ENCODE data around the gene LSG1.

The LSG1 gene

GRCh38 chr3:194686816-194687637 lies 15.0 kb upstream of the LSG1 start:
- peak; percentile 17 to 19 for DNase-seq

GRCh38 chr3:194686414-194686815 lies 14.4 kb upstream of the LSG1 start:
- DNase-seq: peak in 1 of 2 donors; percentile 18

DNA sequence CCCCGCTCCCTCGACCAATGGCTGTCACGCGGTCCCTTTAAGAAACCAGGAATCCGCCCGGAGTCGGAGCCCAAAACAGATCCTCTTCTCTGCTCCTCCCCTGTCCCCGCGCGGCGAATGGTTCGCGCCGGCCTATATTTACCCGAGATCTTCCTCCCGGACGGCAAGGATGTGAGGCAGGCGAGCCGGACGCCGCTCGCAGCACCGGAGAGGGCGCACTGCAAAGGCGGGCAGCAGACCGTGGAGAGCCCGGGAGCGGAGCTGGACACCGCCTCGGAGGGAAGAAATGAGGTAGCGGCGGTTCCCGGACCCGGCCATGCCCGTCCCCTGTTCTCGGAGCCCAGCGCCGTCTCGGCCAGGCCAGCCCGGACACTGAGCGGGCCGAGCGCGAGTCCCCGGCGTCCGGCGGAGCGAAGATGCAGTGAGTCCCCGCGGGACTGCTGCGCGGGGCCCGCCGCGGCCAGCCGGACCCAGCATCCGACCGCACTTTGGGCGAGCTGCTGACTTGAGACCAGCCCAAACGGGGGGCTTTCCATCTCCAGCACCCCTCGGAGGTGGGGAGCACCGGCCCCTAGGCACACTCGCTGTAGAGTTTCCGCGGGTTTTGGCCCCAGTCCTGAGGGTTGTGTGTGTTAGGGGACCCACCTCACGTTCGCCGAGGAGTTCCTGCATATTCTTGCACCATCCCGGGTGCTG lies 13.9 kb upstream of the LSG1 start, which contains the start of gene FAM43A:
FAM43A (plus strand) TSS at position 166 of the 696 bp plus-strand sequence. CDS start 944 bp downstream, outside the sequence.
- DNase-seq: peak; percentile 87 to 89

- no peak for DNase-seq
Observed at GRCh38 chr3:194685065-194685717, 13.2 kb upstream of the LSG1 start.

DNA sequence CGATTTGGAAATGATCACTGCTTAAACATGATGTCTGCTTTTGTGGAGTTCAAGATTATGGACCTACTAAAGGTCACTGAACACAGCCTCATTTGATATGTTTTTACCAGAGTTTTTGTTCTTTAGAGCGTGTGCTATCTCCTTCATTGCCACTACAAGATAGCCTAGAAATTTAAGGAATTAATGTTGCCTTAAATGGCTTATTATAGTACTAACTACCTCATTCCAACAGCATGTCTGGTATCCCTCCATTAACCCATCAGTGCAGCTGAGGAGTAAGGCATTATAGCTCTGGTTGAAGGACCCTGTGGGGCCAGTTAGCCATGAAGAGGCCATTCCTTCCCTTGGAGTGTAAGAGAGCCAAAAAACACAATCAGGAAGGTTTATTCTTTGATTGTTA lies 11.4 kb upstream of the LSG1 start:
- no peak for DNase-seq

GRCh38 chr3:194682694-194683310 lies 10.8 kb upstream of the LSG1 start:
- peak; percentile 78 to 80 for DNase-seq

DNA sequence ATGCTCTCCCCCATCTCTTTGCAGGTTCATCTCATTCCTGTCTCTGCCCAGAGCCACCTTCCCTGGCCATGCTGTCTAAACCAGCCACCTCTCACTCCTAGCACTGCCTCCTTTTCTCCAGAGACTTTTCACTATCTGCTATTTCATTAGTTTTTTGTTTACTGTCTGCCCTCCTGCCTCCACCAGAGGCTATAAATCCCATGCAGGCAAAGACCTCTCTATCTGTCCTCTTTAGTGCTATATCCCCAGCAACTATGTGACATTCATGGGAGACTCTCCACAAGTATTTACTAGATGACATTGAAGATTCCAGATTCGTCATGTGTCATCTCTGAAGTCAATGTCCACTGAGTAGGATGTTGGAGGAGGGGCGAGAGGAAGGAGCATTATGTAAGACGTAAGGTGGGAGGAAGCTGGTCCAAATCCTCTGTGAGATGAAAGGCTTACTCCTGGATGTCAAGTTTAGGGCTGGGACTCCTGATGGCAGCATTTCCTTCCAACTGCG lies 10.2 kb upstream of the LSG1 start:
- no peak for DNase-seq

DNA sequence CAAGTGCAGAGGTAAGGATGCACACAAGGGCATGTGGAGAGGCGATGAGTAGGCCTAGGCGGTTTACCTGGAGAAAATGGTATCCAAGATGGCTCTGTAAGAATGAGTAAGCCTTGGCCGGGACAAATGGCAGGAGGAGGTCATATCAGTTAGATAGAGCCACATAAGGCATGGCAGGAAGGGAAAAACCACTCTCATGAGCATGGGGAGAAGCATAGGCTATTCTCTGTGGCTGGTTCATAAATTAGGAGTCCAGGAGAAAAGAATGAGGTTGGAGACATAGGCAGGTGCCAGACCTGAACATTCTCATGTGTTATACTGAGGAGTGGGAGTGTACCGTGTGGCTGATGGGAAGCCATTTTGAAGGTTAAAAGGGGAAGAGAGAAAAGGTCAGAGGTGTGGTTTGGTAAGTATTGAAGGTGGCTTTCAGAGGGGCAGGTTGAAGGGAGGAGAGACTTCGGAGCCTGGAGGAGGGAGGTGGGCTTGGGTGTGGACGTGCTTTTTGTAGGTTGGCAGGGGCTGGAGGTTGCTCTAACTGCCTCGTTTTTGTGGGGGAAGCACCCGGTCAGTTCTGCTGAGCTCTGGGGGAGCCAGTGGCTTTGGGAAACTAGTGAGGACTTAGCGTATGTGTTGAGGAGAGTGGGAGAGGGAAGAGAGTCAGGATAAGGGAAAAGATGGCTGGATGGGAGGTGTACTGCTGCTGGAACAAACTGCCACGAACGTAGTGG lies 9.1 kb upstream of the LSG1 start:
- DNase-seq: no peak

DNA sequence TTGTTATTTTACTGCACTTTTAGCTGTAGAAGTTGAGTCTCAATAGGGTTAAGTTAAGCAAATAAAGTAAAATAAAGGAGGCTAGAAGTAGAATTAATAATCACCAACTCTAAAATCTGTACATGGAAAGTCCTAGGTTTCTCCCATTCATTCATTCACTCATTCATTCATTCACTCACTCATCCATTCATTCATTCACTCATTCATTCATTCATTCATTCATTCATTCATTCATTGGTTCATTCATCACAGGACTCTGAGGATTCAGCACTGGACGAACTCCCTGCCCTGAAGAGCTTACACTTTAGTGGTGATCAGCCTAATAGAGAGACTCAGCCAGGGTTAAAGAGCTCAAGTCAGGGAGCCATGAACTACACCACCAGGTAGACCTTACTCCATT lies 4.5 kb upstream of the LSG1 start:
- DNase-seq: no peak

GRCh38 chr3:194675680-194676079 lies 3.7 kb upstream of the LSG1 start:
- no peak for DNase-seq

GRCh38 chr3:194675081-194675640 lies 3.2 kb upstream of the LSG1 start:
- DNase-seq: no peak

- DNase-seq: no peak
Observed at GRCh38 chr3:194673761-194674160, 1.8 kb upstream of the LSG1 start.

DNA sequence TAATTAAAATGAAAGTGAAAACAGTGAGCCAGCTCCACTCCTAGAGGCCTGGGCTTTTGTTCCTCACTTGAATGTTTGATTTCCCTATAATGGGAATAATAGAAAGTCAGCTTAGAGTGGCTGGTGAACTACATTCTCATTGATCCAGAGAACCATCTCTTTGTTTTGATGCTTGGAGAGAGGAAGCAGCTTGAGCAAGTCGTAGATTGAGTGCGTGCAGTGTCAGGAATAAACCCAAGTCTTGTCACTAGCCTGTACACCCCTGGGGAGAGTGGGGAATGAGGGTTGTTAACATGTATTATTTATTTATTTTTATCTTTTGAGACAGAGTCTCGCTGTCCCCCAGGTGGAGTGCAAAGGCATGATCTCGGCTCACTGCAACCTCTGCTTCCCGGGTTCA lies 885 bp upstream of the LSG1 start:
- no peak for DNase-seq

DNA sequence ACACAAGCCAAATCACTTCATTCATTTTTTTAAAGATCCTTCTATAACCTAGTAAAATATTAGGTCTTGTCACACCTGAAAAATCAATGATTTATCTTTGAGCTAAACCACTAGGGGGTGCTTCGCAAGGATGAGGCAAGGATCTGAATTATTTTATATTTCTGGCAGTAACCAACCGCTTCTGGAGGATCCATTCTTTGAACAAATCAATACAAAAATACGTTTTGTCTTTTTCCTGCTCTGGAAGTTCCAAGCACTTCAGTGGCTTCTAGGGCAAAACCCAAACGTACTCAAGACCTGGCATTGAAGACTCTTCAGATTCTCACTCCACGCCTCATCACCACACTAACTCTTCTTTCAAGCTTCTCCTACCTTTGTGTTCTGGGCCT lies 486 bp downstream of the LSG1 start:
- DNase-seq: peak in 1 of 2 donors; percentile 69

DNA sequence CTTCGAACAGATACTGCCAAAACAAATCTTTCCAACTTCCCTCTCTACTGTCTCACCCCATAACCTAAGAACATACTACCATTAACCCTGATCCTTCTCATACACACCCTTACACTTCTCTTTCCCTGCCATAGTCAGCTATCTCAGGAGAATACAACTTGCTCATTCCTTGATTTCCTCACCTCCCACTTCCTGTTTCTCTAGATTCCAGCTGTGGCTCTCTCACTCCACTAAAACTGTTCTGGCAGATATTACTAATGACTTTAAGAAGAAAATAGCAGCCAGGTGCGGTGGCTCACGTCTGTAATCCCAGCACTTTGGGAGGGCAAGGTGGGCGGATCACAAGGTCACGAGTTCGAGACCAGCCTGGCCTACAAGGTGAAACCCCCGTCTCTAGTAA lies 4.6 kb downstream of the LSG1 start:
- no peak for DNase-seq

DNA sequence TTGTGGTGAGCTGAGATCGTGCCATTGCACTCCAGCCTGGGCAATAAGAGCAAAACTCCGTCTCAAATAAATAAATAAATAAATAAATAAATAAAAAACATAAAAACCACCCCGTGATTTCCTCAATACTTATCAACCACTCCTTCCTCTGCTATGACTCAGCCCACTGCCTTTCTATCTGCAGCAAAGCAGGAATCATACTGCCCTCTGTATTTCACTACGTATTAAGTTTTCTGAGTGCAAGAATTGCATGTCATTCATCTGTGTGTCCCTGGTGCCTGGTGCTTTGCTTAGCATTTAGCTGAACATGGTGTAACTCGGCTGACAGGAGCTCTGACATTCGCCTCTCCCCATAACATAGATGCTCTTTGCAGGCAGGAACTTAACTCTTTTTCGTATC lies 7.1 kb downstream of the LSG1 start:
- DNase-seq: no peak

GRCh38 chr3:194661946-194662345 lies 10.0 kb downstream of the LSG1 start:
- no peak for DNase-seq

GRCh38 chr3:194661374-194661773 lies 10.6 kb downstream of the LSG1 start:
- no peak for DNase-seq

DNA sequence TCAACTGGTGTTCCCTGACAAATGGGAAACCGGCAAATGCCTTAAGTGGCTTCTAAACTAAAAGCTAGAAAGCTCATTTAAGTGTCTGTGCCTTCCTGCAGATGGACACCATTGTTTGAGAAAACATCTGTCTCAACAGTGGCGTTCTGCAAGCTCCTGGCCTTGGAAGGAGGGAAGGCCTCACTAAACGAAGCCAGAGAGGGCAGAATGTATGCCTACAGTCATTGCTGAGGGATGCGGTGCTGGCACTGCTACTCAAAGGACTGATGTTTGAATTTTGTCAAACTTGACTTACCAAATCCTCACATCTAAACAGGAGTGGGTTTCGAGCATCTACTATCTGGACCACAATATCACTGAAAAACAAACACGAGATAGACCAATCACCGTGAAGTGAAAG lies 12.2 kb downstream of the LSG1 start:
- no peak for DNase-seq

DNA sequence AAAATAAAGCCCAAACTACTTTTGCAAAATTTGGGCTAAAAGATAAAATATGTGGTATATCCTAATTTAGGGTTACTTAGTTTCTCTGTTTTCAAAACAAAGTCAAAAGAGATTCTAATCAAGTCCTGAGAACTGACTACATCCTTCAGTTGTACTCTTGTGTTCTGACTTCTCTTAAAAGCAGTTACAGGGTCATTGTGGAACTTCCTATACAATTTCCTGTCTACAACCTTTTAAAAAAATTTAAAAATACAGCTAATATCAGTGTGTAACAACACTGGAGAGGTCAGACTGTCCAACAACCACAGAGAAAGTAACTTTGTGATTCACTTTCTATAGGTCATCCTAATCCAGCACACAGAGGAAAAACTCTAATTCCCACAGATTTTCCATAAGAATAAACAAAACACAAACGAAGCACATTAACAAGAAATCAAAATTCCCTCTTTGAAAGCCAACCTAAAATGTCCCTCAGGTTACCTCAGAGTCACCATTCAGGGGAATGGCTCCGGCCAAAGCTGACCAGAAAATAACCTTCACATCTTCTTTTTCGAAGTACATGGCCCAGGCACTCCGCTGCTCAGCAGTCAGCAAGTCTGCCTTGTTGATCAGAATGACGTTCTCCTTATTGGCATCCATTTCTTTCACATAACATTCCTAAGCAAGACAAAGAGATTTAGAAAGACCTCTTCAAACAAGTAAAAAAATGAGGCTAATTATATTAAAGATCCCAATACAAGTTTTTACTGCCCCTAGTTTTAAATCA lies 13.3 kb downstream of the LSG1 start:
- DNase-seq: no peak

DNA sequence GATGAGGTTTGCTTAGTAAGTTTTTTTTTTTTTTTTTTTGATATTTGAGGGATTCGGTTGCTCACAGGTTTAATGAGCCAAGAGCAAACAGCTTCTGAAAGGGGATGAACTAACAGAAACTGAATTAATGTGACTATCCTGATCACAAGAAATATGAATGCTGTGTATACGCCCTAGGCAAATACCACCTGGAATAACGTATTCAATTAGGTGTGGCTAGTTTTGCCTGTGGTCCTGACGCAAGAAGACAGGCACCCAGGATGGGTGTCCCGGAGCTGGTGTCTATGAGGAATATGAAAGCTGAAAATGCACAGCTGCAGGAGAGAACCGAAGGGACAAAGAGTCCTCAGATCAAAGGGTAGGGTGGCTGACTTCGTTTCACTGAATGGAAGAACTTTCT lies 14.6 kb downstream of the LSG1 start:
- DNase-seq: no peak
